GM23248 (cell line): Measurements from ENCODE around the gene ANKRD31. TPM values are rescaled to one million over a fixed set of nuclear protein-coding genes. Genes with fewer than 3 reads are reported as not detected.

Source experiments
- DNase-seq: peaks from one replicate; pipeline ENCODE4 v3.0.0-alpha.2; 2015
- H2AFZ ChIP-seq: fragments of 200-600 bp; sonication (generic); 2 replicates; pipeline ENCODE4 v1.6.1; 2016; ENCODE audit warnings: antibody characterized with exemption
- H3F3A ChIP-seq: fragments of 200-600 bp; sonication (generic); 2 replicates; pipeline ENCODE4 v1.6.1; 2016; ENCODE audit warnings: mild to moderate bottlenecking, antibody characterized with exemption, mixed run types; ENCODE audit not compliant: insufficient read depth
- H3K27ac ChIP-seq: fragments of 200-600 bp; sonication (generic); 2 replicates; pipeline ENCODE4 v1.5.1; 2016; ENCODE audit warnings: mild to moderate bottlenecking
- H3K27me3 ChIP-seq: fragments of 200-600 bp; sonication (generic); replicated peaks from 2 replicates; pipeline ENCODE4 v1.6.1; 2016; ENCODE audit warnings: mild to moderate bottlenecking; ENCODE audit not compliant: insufficient read depth
- H3K36me3 ChIP-seq: fragments of 200-600 bp; sonication (generic); 2 replicates; pipeline ENCODE4 v1.6.1; 2016; ENCODE audit warnings: low read depth, mild to moderate bottlenecking
- H3K4me1 ChIP-seq: fragments of 200-600 bp; sonication (generic); 2 replicates; pipeline ENCODE4 v1.6.1; 2016; ENCODE audit warnings: mild to moderate bottlenecking; ENCODE audit not compliant: insufficient read depth
- H3K4me2 ChIP-seq: fragments of 200-600 bp; sonication (generic); one replicate; pipeline ENCODE4 v1.6.1; 2016; ENCODE audit warnings: mild to moderate bottlenecking; ENCODE audit not compliant: unreplicated experiment
- H3K4me3 ChIP-seq: fragments of 200-600 bp; sonication (generic); 2 replicates; pipeline ENCODE4 v1.5.1; 2016; ENCODE audit warnings: mild to moderate bottlenecking
- H3K79me2 ChIP-seq: fragments of 200-600 bp; sonication (generic); 2 replicates; pipeline ENCODE4 v1.6.1; 2016; ENCODE audit warnings: mild to moderate bottlenecking; ENCODE audit not compliant: insufficient read depth
- H3K9ac ChIP-seq: fragments of 200-600 bp; sonication (generic); 2 replicates; pipeline ENCODE4 v1.6.1; 2016; ENCODE audit warnings: mild to moderate bottlenecking
- H3K9me2 ChIP-seq: fragments of 200-600 bp; sonication (generic); 2 replicates; pipeline ENCODE4 v1.6.1; 2016; ENCODE audit warnings: mixed run types, mild to moderate bottlenecking, moderate library complexity; ENCODE audit not compliant: insufficient read depth
- H3K9me3 ChIP-seq: fragments of 200-600 bp; sonication (generic); one replicate; pipeline ENCODE4 v1.6.1; 2017; ENCODE audit warnings: low read depth
- H4K20me1 ChIP-seq: fragments of 200-600 bp; sonication (generic); 2 replicates; pipeline ENCODE4 v1.6.0; 2016; ENCODE audit not compliant: insufficient read depth
- EZH2 ChIP-seq: fragments of 200-600 bp; sonication (generic); IDR thresholded peaks from 2 replicates; pipeline ENCODE4 v1.6.1; 2018; ENCODE audit warnings: antibody characterized with exemption, mild to moderate bottlenecking; ENCODE audit not compliant: insufficient read depth, poor library complexity, severe bottlenecking
- EZH2phosphoT487 ChIP-seq: fragments of 200-600 bp; sonication (generic); IDR thresholded peaks from 2 replicates; pipeline ENCODE4 v1.6.1; 2018; ENCODE audit warnings: antibody characterized with exemption, moderate library complexity, mild to moderate bottlenecking, low read depth; ENCODE audit not compliant: insufficient read depth
- WGBS, 2 experiments: methylation state at CpG; one replicate each; pipeline ENCODE4 v1.1.6; 2015 to 2017; ENCODE audit warnings: low lambda C conversion rate in 2 of 2, low coverage in 1 of 2; ENCODE audit errors: missing lambda C conversion rate in 2 of 2; 5-methylcytosine and 5-hydroxymethylcytosine counted together
- in situ Hi-C: fragments of 300-500 bp; cut with MboI; formaldehyde crosslinking; loops from 2 replicates; pipeline ENCODE4 v1.15.0; 2020
- polyA plus RNA-seq: library from polyadenylated mRNA; unstranded; fragments of >200 nt; fragmentation: Nextera tagmentation; extraction: Ambion mirVana; gene quantifications from 2 replicates; pipeline ENCODE4 v1.2.1, GENCODE V29; 2016
- total RNA-seq: library from RNA; depleted of rRNA; stranded (reverse); fragments of >200 nt; shearing (Covaris generic); gene quantifications from 2 replicates; pipeline ENCODE4 v1.2.3, GENCODE V29; 2014

The ANKRD31 gene
- total and polyA plus RNA-seq, 2 experiments from 2014 or later: not detected

DNA sequence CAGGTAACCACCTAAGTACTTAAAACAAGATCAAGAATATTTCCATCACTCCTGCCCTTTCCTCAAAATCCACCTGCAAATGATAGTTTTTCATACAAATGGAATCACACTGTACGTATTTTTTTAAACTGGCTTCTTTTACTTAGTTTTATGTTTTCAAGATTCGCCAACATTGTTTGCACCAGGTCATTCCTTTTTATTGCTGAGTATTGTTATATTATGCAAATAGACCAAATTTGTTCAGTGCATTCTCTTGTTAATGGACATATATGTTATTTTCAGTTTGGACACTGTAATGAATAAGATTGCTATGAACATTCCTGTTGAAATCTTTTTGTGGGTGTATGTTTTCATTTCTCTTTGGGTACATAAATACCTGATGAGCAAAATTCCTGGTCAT, 8.3 kb upstream of the ANKRD31 start:
- Histone ChIP-seq H2AFZ (no peak overlapping the region), H3K9me2 (no peaks in the 10 kb centered on the region), H3K4me3 (no peak overlapping the region), H3K4me1 (no peaks in the 10 kb centered on the region), H3K9ac (no peak overlapping the region), H3K79me2 (no peaks in the 10 kb centered on the region), H3K27ac (no peak overlapping the region), H3K4me2 (no peak overlapping the region), H3K27me3 (no peaks in the 10 kb centered on the region), H3K9me3 (no peaks in the 10 kb centered on the region), H4K20me1 (no peaks in the 10 kb centered on the region), H3F3A (no peaks in the 10 kb centered on the region), H3K36me3 (no peaks in the 10 kb centered on the region)
- WGBS, 2 experiments: 43 to 60% methylated on average over 2 of the region's 2 CpGs
- in situ Hi-C loops: loop anchor here (25.0 kb wide), 1 partner anchor 308 kb away; no protein-coding TSS in a partner anchor
- DNase-seq: no peak
- TF ChIP-seq EZH2phosphoT487: no peak

DNA sequence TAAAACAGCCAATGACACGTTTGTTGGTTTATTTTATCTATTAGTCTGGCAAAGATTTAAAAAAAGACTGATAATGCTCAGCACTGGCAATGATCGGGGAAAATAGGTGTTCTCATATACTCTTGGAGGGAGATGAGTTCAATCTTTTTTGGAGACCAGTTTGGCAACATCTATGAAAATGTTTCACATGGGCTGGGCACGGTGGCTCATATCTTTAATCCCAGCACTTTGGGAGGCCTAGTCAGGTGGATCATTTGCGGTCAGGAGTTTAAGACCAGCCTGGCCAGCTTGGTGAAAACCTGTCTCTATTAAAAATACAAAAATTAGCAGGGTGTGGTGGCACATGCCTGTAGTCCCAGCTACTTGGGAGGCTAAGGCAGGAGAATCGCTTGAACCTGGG, 6.8 kb upstream of the ANKRD31 start:
- Histone ChIP-seq H3K4me2 (no peak overlapping the region), H3K79me2 (no peaks in the 10 kb centered on the region), H3K36me3 (no peaks in the 10 kb centered on the region), H3K4me1 (no peaks in the 10 kb centered on the region), H3K9ac (no peak overlapping the region), H3K9me2 (no peaks in the 10 kb centered on the region), H2AFZ (no peak overlapping the region), H3K4me3 (no peak overlapping the region), H3K9me3 (no peaks in the 10 kb centered on the region), H3K27ac (no peak overlapping the region), H3F3A (no peaks in the 10 kb centered on the region), H3K27me3 (no peaks in the 10 kb centered on the region), H4K20me1 (no peaks in the 10 kb centered on the region)
- TF ChIP-seq EZH2phosphoT487 (no peak), EZH2 (no peak)
- WGBS, 2 experiments: 69 to 72% methylated on average over 5 of the region's 5 CpGs
- no peak for DNase-seq
- in situ Hi-C loops: loop anchor here (25.0 kb wide), 1 partner anchor 306 kb away; no protein-coding TSS in a partner anchor

DNA sequence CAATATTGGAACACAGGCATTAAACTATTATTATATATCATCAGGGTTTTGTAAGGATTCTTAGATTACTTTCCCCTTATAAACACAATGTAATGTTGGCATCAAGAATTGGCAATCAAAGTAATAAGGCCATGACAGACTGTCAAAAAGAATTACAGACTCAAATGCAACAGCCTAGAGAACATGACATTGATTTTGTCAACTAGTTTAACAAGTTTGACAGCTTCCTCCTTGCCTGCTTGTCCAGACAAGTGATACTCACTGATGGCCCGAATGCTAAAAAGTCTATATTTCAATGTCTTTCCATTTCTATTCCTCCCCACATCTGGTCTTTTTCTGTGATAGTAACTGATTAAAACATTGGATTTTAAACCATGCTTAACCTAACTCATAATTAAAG, 6.4 kb upstream of the ANKRD31 start:
- no peaks in the 10 kb centered on the region for H4K20me1 ChIP-seq
- H3F3A ChIP-seq: no peaks in the 10 kb centered on the region
- H3K4me1 ChIP-seq: no peaks in the 10 kb centered on the region
- no peak overlapping the region for H2AFZ ChIP-seq
- H3K36me3 ChIP-seq: no peaks in the 10 kb centered on the region
- H3K9ac ChIP-seq: no peak overlapping the region
- H3K27ac ChIP-seq: no peak overlapping the region
- no peak overlapping the region for H3K4me3 ChIP-seq
- DNase-seq: no peak
- in situ Hi-C loops: loop anchor here (25.0 kb wide), 1 partner anchor 306 kb away; no protein-coding TSS in a partner anchor
- no peaks in the 10 kb centered on the region for H3K9me3 ChIP-seq
- no peak overlapping the region for H3K4me2 ChIP-seq
- H3K27me3 ChIP-seq: no peaks in the 10 kb centered on the region
- H3K9me2 ChIP-seq: no peaks in the 10 kb centered on the region
- no peak for TF ChIP-seq EZH2
- WGBS, 2 experiments: 91 to 92% methylated on average over 1 of the region's 1 CpG
- no peaks in the 10 kb centered on the region for H3K79me2 ChIP-seq

DNA sequence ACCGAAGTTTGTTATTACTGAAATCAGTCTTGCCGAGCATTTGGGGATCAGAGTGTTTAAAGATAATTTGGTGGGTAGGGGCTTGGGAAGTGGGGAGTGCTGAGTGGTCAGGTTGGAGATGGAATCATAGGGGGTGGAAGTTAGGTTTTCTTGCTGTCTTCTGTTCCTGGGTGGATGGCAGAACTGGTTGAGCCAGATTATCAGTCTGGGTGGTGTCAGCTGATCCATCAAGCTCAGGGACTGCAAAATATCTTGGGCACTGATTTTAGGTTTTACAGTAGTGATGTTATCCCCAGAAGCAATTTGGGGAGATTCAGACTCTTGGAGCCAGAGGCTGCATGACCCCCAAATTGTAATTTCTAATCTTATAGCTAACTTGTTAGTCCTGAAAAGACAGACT, 5.4 kb upstream of the ANKRD31 start:
- no peak for DNase-seq
- no peak overlapping the region for H3K4me3 ChIP-seq
- H3K27me3 ChIP-seq: no peaks in the 10 kb centered on the region
- H3K9me2 ChIP-seq: no peaks in the 10 kb centered on the region
- no peaks in the 10 kb centered on the region for H3K9me3 ChIP-seq
- H2AFZ ChIP-seq: no peak overlapping the region
- no peaks in the 10 kb centered on the region for H3K4me1 ChIP-seq
- H3F3A ChIP-seq: no peaks in the 10 kb centered on the region
- TF ChIP-seq EZH2phosphoT487: no peak
- TF ChIP-seq EZH2: no peak
- H3K4me2 ChIP-seq: no peak overlapping the region
- in situ Hi-C loops: loop anchor here (25.0 kb wide), 1 partner anchor 305 kb away; no protein-coding TSS in a partner anchor
- no peak overlapping the region for H3K9ac ChIP-seq
- H3K27ac ChIP-seq: no peak overlapping the region
- H4K20me1 ChIP-seq: no peaks in the 10 kb centered on the region
- no peaks in the 10 kb centered on the region for H3K36me3 ChIP-seq
- H3K79me2 ChIP-seq: no peaks in the 10 kb centered on the region
- 68 to 73% methylated on average over 2 of the region's 2 CpGs for WGBS, 2 experiments

DNA sequence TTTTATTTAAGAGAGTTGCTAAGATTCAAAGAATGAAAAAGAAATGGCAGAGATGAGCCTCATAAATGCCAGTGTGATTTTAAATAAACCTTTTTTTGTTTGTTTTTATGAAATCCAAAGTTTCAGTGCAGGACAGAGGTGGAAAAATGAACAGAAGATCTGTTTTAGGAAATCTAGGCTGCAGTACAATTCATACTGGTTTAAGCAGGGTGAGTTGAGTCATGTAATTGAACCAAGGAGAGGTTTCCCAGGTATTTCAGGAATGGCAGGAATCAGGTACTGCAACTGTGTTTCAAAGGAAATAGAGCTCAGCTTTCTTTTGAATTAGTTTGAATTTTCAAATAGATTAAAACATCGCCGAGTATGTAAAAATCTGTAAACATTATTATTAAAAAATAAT, 3.0 kb upstream of the ANKRD31 start:
- H3K9ac ChIP-seq: no peak overlapping the region
- H4K20me1 ChIP-seq: no peaks in the 10 kb centered on the region
- H3K4me1 ChIP-seq: peaks cover 8% of the 10 kb centered on the region; the same call in 1 of the 2 replicates
- no peaks in the 10 kb centered on the region for H3F3A ChIP-seq
- no peak overlapping the region for H2AFZ ChIP-seq
- no peaks in the 10 kb centered on the region for H3K36me3 ChIP-seq
- TF ChIP-seq EZH2phosphoT487: no peak
- no peak for TF ChIP-seq EZH2
- H3K79me2 ChIP-seq: no peaks in the 10 kb centered on the region
- H3K9me2 ChIP-seq: no peaks in the 10 kb centered on the region
- no peak overlapping the region for H3K4me2 ChIP-seq
- in situ Hi-C loops: loop anchor here (25.0 kb wide), 1 partner anchor 302 kb away; no protein-coding TSS in a partner anchor
- H3K27ac ChIP-seq: no peak overlapping the region
- DNase-seq: no peak
- H3K4me3 ChIP-seq: no peak overlapping the region
- WGBS, 2 experiments: 97 to 100% methylated on average over 2 of the region's 2 CpGs
- H3K9me3 ChIP-seq: no peaks in the 10 kb centered on the region
- H3K27me3 ChIP-seq: no peaks in the 10 kb centered on the region
